Natural killer cell (primary cell): ENCODE results near the gene AMBN. TPM values are rescaled to one million over a fixed set of nuclear protein-coding genes. Genes with fewer than 3 reads are reported as not detected.

Experiments used
- ATAC-seq, 3 donors: fragments of 150-1000 bp in 2 of 3; fragments of 200-7000 bp in 1 of 3; cut with Tn5 transposase; 1 replicate in 1 of 3; 2 replicates in 2 of 3; pipeline ENCODE4 v1.10.0; 2021; ENCODE audit warnings: mild to moderate bottlenecking in 2 of 3, moderate library complexity in 2 of 3
- DNase-seq, 2 donors: peaks; one replicate each; pipeline versions ENCODE4 v3.0.0 to v3.0.0-alpha.2; 2013 to 2021; ENCODE audit warnings: mixed read lengths in 1 of 2
- H3K27ac ChIP-seq: one replicate; pipeline ENCODE4 v1.5.1; 2013; ENCODE audit warnings: mild to moderate bottlenecking, low read length
- H3K27me3 ChIP-seq: one replicate; pipeline ENCODE4 v1.6.1; 2013; ENCODE audit warnings: low read length; ENCODE audit not compliant: control insufficient read depth, insufficient read depth
- H3K36me3 ChIP-seq: one replicate; pipeline ENCODE4 v1.6.1; 2013; ENCODE audit warnings: low read length; ENCODE audit not compliant: control insufficient read depth, insufficient read depth
- H3K4me1 ChIP-seq: one replicate; pipeline ENCODE4 v1.6.1; 2013; ENCODE audit warnings: low read length; ENCODE audit not compliant: control insufficient read depth, insufficient read depth
- H3K4me3 ChIP-seq: one replicate; pipeline ENCODE4 v1.5.1; 2013; ENCODE audit warnings: low read length
- H3K9me3 ChIP-seq: one replicate; pipeline ENCODE4 v1.6.1; 2013; ENCODE audit warnings: low read length; ENCODE audit not compliant: control insufficient read depth, insufficient read depth
- H3K27ac Mint-ChIP-seq, 2 donors: one replicate each; pipeline ENCODE4 v1.8.0; 2022; ENCODE audit warnings: mild to moderate bottlenecking in 2 of 2, mixed read lengths in 2 of 2, moderate library complexity in 1 of 2
- H3K27me3 Mint-ChIP-seq, 2 donors: one replicate each; pipeline ENCODE4 v1.8.0; 2022; ENCODE audit warnings: low read depth in 2 of 2, mixed read lengths in 2 of 2
- H3K36me3 Mint-ChIP-seq: one replicate; pipeline ENCODE4 v1.8.0; 2022; ENCODE audit warnings: mixed read lengths
- H3K4me1 Mint-ChIP-seq, 2 donors: one replicate each; pipeline ENCODE4 v1.8.0; 2022; ENCODE audit warnings: mixed read lengths in 2 of 2
- H3K4me3 Mint-ChIP-seq: one replicate; pipeline ENCODE4 v1.8.0; 2022; ENCODE audit warnings: mild to moderate bottlenecking, moderate library complexity, mixed read lengths
- H3K9me3 Mint-ChIP-seq, 2 donors: one replicate each; pipeline ENCODE4 v1.8.0; 2022; ENCODE audit warnings: mixed read lengths in 2 of 2
- WGBS: methylation state at CpG from one replicate; pipeline ENCODE4 v1.1.7; 2013; ENCODE audit warnings: missing lambda C conversion rate; ENCODE audit not compliant: insufficient coverage; 5-methylcytosine and 5-hydroxymethylcytosine counted together
- intact Hi-C: fragments of 100-400 bp; cut with micrococcal nuclease; formaldehyde crosslinking; loops from one replicate; pipeline ENCODE4 v1.14.2; 2022
- total RNA-seq, 4 donors: library from RNA; stranded (reverse); fragments of 120-200 nt in 1 of 4; gene quantifications; one replicate each; pipeline versions ENCODE4 v1.2.3 to v1.2.4, GENCODE V29; 2013 to 2022
- TF ChIP-seq, protein P1 (sequence below): fragments of 200-600 bp; IDR thresholded peaks from one replicate; pipeline ENCODE4 v1.8.0; 2022; ENCODE audit warnings: antibody characterized with exemption

The AMBN gene
- total RNA-seq, 3 donors from 2014 or later (not counting 1 experiment from before 2014, with no cell fraction given) = not detected

DNA sequence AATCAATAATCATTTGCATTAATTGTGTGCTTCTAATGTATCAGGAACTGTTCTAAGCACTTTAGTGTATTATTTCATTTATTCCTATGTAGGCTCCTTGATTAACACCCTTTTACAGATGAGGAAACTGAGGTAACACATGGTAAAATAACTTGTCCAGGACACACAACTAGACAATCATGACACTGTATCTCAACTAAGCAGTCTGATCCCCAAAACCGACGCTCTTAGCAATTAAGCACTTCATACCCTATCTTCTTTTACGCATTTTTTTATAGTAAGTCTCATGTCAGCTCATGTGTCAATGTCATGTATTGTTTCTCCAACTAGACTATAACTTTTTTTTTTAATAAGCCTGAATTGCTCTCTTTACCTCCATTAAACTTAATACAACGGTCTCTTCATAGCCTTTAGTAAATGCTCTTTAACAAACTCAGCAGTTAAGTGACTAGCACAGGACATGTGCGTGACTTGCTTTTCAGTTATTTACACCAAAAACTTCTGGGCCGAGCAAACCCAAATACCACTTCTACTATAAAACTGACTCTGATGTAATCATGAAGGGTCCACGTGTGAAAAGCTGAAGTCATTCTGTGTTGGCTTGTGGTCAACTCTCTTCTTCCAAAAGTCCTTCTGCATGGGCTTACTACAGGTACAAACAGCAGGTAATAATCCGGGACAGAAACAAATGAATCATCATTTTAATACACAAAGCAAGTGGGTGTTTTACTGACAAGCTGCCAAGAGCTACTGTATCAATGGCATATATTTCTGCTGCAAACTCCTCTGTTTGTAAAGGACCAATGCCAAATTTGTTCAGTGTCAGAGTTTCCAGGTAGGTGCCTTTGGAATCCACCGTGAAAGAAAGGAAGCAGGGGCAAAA lies 7.9 kb upstream of the AMBN start:
- ATAC-seq (no peak), DNase-seq (no peak)
- TF ChIP-seq, protein P1, sequence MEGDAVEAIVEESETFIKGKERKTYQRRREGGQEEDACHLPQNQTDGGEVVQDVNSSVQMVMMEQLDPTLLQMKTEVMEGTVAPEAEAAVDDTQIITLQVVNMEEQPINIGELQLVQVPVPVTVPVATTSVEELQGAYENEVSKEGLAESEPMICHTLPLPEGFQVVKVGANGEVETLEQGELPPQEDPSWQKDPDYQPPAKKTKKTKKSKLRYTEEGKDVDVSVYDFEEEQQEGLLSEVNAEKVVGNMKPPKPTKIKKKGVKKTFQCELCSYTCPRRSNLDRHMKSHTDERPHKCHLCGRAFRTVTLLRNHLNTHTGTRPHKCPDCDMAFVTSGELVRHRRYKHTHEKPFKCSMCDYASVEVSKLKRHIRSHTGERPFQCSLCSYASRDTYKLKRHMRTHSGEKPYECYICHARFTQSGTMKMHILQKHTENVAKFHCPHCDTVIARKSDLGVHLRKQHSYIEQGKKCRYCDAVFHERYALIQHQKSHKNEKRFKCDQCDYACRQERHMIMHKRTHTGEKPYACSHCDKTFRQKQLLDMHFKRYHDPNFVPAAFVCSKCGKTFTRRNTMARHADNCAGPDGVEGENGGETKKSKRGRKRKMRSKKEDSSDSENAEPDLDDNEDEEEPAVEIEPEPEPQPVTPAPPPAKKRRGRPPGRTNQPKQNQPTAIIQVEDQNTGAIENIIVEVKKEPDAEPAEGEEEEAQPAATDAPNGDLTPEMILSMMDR = no peak
- no peaks in the 10 kb centered on the region for H3K9me3 ChIP-seq
- no peak overlapping the region for H3K4me3 ChIP-seq
- H3K27ac ChIP-seq = no peak overlapping the region
- H3K36me3 ChIP-seq = no peaks in the 10 kb centered on the region
- intact Hi-C loops = no loop called here
- Mint-ChIP-seq H3K4me1 (no peaks in the 10 kb centered on the region), H3K36me3 (no peaks in the 10 kb centered on the region), H3K4me3 (no peak overlapping the region), H3K27ac (no peak overlapping the region), H3K27me3 (no peaks in the 10 kb centered on the region), H3K9me3 (no peaks in the 10 kb centered on the region)
- no peaks in the 10 kb centered on the region for H3K27me3 ChIP-seq
- 84% methylated on average over 9 of the region's 9 CpGs for WGBS
- H3K4me1 ChIP-seq = no peaks in the 10 kb centered on the region

DNA sequence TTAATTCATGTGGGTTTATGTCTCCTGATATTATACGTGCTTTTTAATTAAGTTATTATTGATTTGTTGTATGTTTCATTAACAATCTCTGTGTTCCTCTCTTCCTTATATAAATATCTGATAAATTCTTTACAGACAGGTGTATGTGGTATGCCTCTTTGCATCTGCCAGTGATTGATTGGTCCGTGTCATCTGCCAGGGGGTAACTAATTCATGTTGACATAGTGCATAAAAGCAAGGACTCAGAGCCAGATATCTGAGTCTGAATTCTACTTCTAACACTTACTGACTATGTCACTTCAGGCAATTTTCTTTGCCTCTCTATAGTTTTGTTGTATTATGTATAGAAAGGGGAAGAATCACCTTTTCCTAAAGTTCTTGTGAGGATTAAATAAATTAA lies 5.2 kb upstream of the AMBN start:
- WGBS = 100% methylated on average over 1 of the region's 2 CpGs
- Mint-ChIP-seq H3K4me1 (no peaks in the 10 kb centered on the region), H3K4me3 (no peak overlapping the region), H3K27ac (no peak overlapping the region), H3K27me3 (no peaks in the 10 kb centered on the region), H3K36me3 (no peaks in the 10 kb centered on the region), H3K9me3 (no peaks in the 10 kb centered on the region)
- DNase-seq = no peak
- intact Hi-C loops = no loop called here
- no peak overlapping the region for H3K4me3 ChIP-seq
- H3K27me3 ChIP-seq = no peaks in the 10 kb centered on the region
- ATAC-seq = no peak
- no peaks in the 10 kb centered on the region for H3K36me3 ChIP-seq
- H3K9me3 ChIP-seq = no peaks in the 10 kb centered on the region
- no peaks in the 10 kb centered on the region for H3K4me1 ChIP-seq
- H3K27ac ChIP-seq = no peak overlapping the region
- TF ChIP-seq, protein P1 = no peak

DNA sequence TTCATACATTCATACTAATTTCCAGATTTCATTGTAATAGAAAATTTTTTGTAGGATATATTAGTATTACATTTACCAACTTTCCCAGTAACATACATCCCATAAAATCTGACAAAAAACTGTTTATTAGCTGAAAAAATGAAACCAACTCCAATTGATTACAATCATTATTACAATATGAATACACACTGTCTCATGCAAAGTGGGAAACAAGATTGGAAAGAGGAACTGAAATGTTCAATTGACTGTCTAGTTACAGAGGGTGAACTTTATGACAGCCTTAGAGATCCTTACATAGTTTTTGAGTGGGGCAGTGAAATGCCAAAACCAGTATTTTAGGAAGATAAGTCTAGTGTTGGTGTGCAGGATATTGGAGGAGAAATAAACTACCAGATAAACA lies 2.3 kb upstream of the AMBN start:
- ATAC-seq (no peak), DNase-seq (no peak)
- Mint-ChIP-seq H3K4me3 (no peak overlapping the region), H3K36me3 (no peaks in the 10 kb centered on the region), H3K9me3 (no peaks in the 10 kb centered on the region), H3K27me3 (peaks cover 0 to under 1% of the 10 kb centered on the region in 2 donors), H3K4me1 (no peaks in the 10 kb centered on the region), H3K27ac (no peak overlapping the region)
- intact Hi-C loops = no loop called here
- Histone ChIP-seq H3K9me3 (no peaks in the 10 kb centered on the region), H3K4me3 (no peak overlapping the region), H3K4me1 (no peaks in the 10 kb centered on the region), H3K36me3 (no peaks in the 10 kb centered on the region), H3K27ac (no peak overlapping the region), H3K27me3 (no peaks in the 10 kb centered on the region)
- TF ChIP-seq, protein P1 = no peak

DNA sequence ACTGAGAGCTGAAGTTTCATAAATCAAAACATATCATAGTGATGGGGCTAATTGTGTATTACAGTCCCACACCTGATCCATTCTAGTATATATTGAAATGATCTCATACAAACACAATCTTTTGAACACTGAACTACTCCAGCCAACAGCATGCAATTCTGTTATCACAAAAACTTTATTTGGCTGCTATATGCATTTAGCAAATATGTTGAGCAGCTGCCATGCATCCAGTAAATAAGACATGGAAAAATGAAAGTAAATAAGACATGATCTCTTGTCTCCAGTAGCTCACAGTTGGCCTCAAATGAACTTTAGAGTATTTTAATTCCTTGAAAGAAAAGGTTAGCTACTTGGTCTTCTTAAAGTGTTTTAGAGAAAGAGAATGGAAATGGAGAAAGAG lies 2.1 kb downstream of the AMBN start:
- Histone ChIP-seq H3K4me1 (no peaks in the 10 kb centered on the region), H3K9me3 (no peaks in the 10 kb centered on the region), H3K36me3 (no peaks in the 10 kb centered on the region), H3K27ac (no peak overlapping the region), H3K27me3 (no peaks in the 10 kb centered on the region), H3K4me3 (no peak overlapping the region)
- Mint-ChIP-seq H3K36me3 (no peaks in the 10 kb centered on the region), H3K4me1 (no peaks in the 10 kb centered on the region), H3K9me3 (no peaks in the 10 kb centered on the region), H3K27ac (no peak overlapping the region), H3K4me3 (no peak overlapping the region), H3K27me3 (peaks cover 0 to 7% of the 10 kb centered on the region in 2 donors)
- TF ChIP-seq, protein P1 = no peak
- ATAC-seq = no peak
- intact Hi-C loops = no loop called here
- no peak for DNase-seq
